ENCODE data around the gene YWHAQ.
"Not testable (repeated sequence)": the region's sequence is repeated elsewhere in the genome, so short reads cannot be mapped to it uniquely, and the experiment has no call there.

YWHAQ gene

GRCh38 chr2:9594366-9595054 lies 36.3 kb downstream of the YWHAQ start:
- peak; percentile 96 for DNase-seq (ENCODE audit: low read depth)

GRCh38 chr2:9593925-9594324 lies 36.9 kb downstream of the YWHAQ start:
- no peak for DNase-seq (ENCODE audit: low read depth)

- no peak for DNase-seq (ENCODE audit: low read depth)
Observed at GRCh38 chr2:9592699-9593098, 38.1 kb downstream of the YWHAQ start.

- DNase-seq (ENCODE audit: low read depth), result peak; percentile 42
Observed at GRCh38 chr2:9590641-9591040, 40.2 kb downstream of the YWHAQ start.

- DNase-seq (ENCODE audit: low read depth), result no peak
Observed at GRCh38 chr2:9586465-9586864, 44.3 kb downstream of the YWHAQ start.

- DNase-seq (ENCODE audit: low read depth), result no peak
Observed at GRCh38 chr2:9585486-9585885, 45.3 kb downstream of the YWHAQ start.

- DNase-seq (ENCODE audit: low read depth), result not testable (repeated sequence)
Observed at GRCh38 chr2:9584902-9585301, 45.9 kb downstream of the YWHAQ start.

- no peak for DNase-seq (ENCODE audit: low read depth)
Observed at GRCh38 chr2:9582624-9583023, 48.2 kb downstream of the YWHAQ start.

GRCh38 chr2:9578467-9579235 lies 52.1 kb downstream of the YWHAQ start:
- peak; percentile 22 for DNase-seq (ENCODE audit: low read depth)

- no peak for DNase-seq (ENCODE audit: low read depth)
Observed at GRCh38 chr2:9574331-9574730, 56.5 kb downstream of the YWHAQ start.

- DNase-seq (ENCODE audit: low read depth), result no peak
Observed at GRCh38 chr2:9573840-9574239, 57.0 kb downstream of the YWHAQ start.

GRCh38 chr2:9573013-9573720 lies 57.6 kb downstream of the YWHAQ start:
- peak; percentile 65 for DNase-seq (ENCODE audit: low read depth)

GRCh38 chr2:9570182-9571060 lies 60.4 kb downstream of the YWHAQ start:
- DNase-seq (ENCODE audit: low read depth), result no peak

- DNase-seq (ENCODE audit: low read depth), result peak; percentile 97
Observed at GRCh38 chr2:9565436-9566153, 65.2 kb downstream of the YWHAQ start.

- no peak for DNase-seq (ENCODE audit: low read depth)
Observed at GRCh38 chr2:9560628-9561027, 70.2 kb downstream of the YWHAQ start.

- peak; percentile 91 for DNase-seq (ENCODE audit: low read depth)
Observed at GRCh38 chr2:9558948-9559381, 71.8 kb downstream of the YWHAQ start.

GRCh38 chr2:9556121-9556743 lies 74.6 kb downstream of the YWHAQ start:
- peak; percentile 46 for DNase-seq (ENCODE audit: low read depth)

GRCh38 chr2:9555297-9556120 lies 75.3 kb downstream of the YWHAQ start, which contains the start of gene ADAM17:
Gene ADAM17 (minus strand): TSS chr2:9555830. CDS start chr2:9555605, 225 bp downstream.
- peak; percentile 97 for DNase-seq (ENCODE audit: low read depth)

- DNase-seq (ENCODE audit: low read depth), result peak; percentile 91
Observed at GRCh38 chr2:9554921-9555296, 75.9 kb downstream of the YWHAQ start.

Data from iris pigment epithelial cell (primary cell).